IPS-15b (cell line): ENCODE results near the gene NAGS.
"Not testable (repeated sequence)": the region's sequence is repeated elsewhere in the genome, so short reads cannot be mapped to it uniquely, and the experiment has no call there.

Source experiments
- H3K27me3 ChIP-seq: one replicate; pipeline ENCODE4 v1.6.1; 2013; ENCODE audit warnings: low read length; ENCODE audit not compliant: control insufficient read depth, insufficient read depth
- H3K36me3 ChIP-seq: one replicate; pipeline ENCODE4 v1.6.1; 2013; ENCODE audit warnings: low read length; ENCODE audit not compliant: control insufficient read depth, insufficient read depth
- H3K4me1 ChIP-seq: one replicate; pipeline ENCODE4 v1.6.1; 2013; ENCODE audit warnings: mild to moderate bottlenecking, low read length; ENCODE audit not compliant: control insufficient read depth, insufficient read depth
- H3K4me3 ChIP-seq: one replicate; pipeline ENCODE4 v1.5.1; 2013; ENCODE audit warnings: low read depth, low read length
- H3K9ac ChIP-seq: one replicate; pipeline ENCODE4 v1.6.1; 2013; ENCODE audit warnings: low read depth, mild to moderate bottlenecking, low read length
- H3K9me3 ChIP-seq: one replicate; pipeline ENCODE4 v1.6.1; 2013; ENCODE audit warnings: mild to moderate bottlenecking, low read length; ENCODE audit not compliant: control insufficient read depth, insufficient read depth

The NAGS gene, protein sequence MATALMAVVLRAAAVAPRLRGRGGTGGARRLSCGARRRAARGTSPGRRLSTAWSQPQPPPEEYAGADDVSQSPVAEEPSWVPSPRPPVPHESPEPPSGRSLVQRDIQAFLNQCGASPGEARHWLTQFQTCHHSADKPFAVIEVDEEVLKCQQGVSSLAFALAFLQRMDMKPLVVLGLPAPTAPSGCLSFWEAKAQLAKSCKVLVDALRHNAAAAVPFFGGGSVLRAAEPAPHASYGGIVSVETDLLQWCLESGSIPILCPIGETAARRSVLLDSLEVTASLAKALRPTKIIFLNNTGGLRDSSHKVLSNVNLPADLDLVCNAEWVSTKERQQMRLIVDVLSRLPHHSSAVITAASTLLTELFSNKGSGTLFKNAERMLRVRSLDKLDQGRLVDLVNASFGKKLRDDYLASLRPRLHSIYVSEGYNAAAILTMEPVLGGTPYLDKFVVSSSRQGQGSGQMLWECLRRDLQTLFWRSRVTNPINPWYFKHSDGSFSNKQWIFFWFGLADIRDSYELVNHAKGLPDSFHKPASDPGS

GRCh38 chr17:44004077-44004760 is at the start of gene NAGS:
TSS of gene NAGS (plus strand) at chr17:44004622. CDS start at chr17:44004664, 42 bp downstream.
- Histone ChIP-seq H3K4me3 (peak within 1 kb of the TSS; percentile 90), H3K36me3 (no peaks in the 10 kb centered on the region), H3K9me3 (no peaks in the 10 kb centered on the region), H3K27me3 (peaks cover 28% of the 10 kb centered on the region), H3K4me1 (peaks cover 7% of the 10 kb centered on the region), H3K9ac (peak within 1 kb of the TSS; percentile 37)

- Histone ChIP-seq H3K27me3 (peaks cover 16% of the 10 kb centered on the region), H3K9ac (no peak overlapping the region), H3K4me3 (no peak overlapping the region), H3K9me3 (no peaks in the 10 kb centered on the region), H3K36me3 (no peaks in the 10 kb centered on the region), H3K4me1 (peaks cover 6% of the 10 kb centered on the region)
Measured at GRCh38 chr17:43956222-43956621, 48.2 kb upstream of the NAGS start.

DNA sequence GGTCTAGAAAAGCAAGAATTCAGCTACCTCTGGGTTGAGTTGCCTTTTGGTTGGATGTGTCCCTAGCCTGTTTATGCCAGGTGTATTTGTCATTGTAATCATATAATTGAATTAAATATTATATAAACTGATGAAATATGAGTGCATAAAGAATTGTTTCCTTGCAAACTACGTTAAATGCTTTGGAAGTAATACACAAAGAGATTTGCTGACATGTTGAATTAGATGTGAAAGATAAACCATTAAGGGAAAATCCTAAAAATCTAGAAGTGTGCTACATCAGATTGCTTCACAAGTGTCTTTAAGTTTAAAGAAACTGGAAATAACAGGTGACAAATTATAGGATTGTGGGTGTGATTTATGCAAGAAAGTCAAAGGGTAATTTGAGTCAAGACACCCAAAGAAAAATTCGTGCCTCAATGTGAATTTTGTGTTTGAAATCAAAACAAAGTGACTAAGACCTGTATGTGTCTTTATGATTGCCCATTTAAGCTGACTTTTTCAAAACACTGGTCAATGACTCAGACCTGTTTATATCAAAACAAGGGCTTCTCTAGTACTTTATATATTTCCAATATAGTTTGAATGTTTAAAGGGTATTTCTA is 45.6 kb upstream of the NAGS start:
- no peaks in the 10 kb centered on the region for H3K4me1 ChIP-seq
- H3K4me3 ChIP-seq: no peak overlapping the region
- H3K9me3 ChIP-seq: no peaks in the 10 kb centered on the region
- no peak overlapping the region for H3K9ac ChIP-seq
- peaks cover 10% of the 10 kb centered on the region for H3K27me3 ChIP-seq
- no peaks in the 10 kb centered on the region for H3K36me3 ChIP-seq

DNA sequence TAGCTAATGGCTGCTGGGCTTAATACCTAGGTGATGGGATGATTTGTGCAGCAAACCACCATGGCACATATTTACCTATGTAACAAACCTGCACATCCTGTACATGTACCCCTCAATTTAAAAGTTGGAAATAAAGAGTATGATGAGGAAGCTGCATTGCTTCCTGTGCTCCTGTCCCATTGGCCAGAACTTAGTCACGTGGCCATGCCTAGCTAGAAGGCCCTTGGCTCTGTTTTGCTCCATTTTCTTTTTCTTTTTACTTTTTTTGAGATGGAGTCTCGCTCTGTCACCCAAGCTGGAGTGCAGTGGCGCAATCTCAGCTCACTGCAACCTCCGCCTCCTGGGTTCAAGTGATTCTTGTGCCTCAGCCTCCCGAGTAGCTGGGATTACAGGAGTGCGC is 43.1 kb upstream of the NAGS start:
- H3K27me3 ChIP-seq, H3K4me1 ChIP-seq, H3K9ac ChIP-seq, H3K4me3 ChIP-seq, H3K36me3 ChIP-seq, H3K9me3 ChIP-seq: not testable (repeated sequence)

GRCh38 chr17:43961954-43962353 is 42.5 kb upstream of the NAGS start:
- Histone ChIP-seq H3K36me3 (no peaks in the 10 kb centered on the region), H3K4me1 (no peaks in the 10 kb centered on the region), H3K9ac (no peak overlapping the region), H3K4me3 (no peak overlapping the region), H3K9me3 (no peaks in the 10 kb centered on the region), H3K27me3 (no peaks in the 10 kb centered on the region)

GRCh38 chr17:43962479-43962878 is 41.9 kb upstream of the NAGS start:
- Histone ChIP-seq H3K27me3 (no peaks in the 10 kb centered on the region), H3K36me3 (no peaks in the 10 kb centered on the region), H3K9me3 (no peaks in the 10 kb centered on the region), H3K9ac (no peak overlapping the region), H3K4me1 (no peaks in the 10 kb centered on the region), H3K4me3 (no peak overlapping the region)

- Histone ChIP-seq H3K27me3 (no peaks in the 10 kb centered on the region), H3K4me1 (no peaks in the 10 kb centered on the region), H3K9me3 (no peaks in the 10 kb centered on the region), H3K36me3 (no peaks in the 10 kb centered on the region), H3K9ac (no peak overlapping the region), H3K4me3 (no peak overlapping the region)
Measured at GRCh38 chr17:43966276-43966675, 38.1 kb upstream of the NAGS start.

DNA sequence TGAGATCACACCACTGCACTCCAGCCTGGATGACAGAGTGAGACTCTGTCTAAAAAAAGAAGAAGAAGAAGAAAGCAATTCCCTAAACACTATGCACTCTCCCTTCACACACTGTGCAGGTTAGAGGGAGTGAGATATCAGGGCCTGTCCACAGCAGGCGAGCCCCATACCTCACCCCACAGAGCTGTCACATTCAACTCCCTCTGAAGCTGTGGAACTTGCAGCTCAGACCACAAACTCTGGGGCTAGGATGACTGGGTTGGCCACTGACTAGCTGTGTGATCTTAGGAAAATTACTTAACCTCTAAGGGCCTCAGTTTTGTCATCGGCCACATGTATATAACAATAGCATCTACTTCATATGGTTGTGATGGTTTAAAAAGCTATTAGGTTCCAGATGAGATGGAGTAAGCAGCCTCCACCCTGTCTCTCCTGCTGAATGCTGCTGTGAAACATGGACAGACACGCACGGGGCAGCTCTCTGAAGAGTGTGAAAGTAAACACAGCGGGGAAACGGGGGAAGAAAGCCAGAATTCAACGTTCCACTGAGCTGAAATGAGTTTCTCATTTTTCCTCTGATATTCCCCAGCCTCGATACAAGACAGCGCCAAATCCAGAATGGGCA is 37.1 kb upstream of the NAGS start:
- no peaks in the 10 kb centered on the region for H3K27me3 ChIP-seq

GRCh38 chr17:43970366-43970765 is 34.1 kb upstream of the NAGS start:
- Histone ChIP-seq H3K9me3 (no peaks in the 10 kb centered on the region), H3K27me3 (no peaks in the 10 kb centered on the region), H3K9ac (no peak overlapping the region), H3K36me3 (no peaks in the 10 kb centered on the region), H3K4me3 (no peak overlapping the region), H3K4me1 (no peaks in the 10 kb centered on the region)

More for the DNA sequence above, 37.1 kb upstream of the NAGS start:
- H3K9ac ChIP-seq: no peak overlapping the region
- H3K4me1 ChIP-seq: no peaks in the 10 kb centered on the region
- H3K36me3 ChIP-seq: no peaks in the 10 kb centered on the region
- no peaks in the 10 kb centered on the region for H3K9me3 ChIP-seq
- H3K4me3 ChIP-seq: no peak overlapping the region

DNA sequence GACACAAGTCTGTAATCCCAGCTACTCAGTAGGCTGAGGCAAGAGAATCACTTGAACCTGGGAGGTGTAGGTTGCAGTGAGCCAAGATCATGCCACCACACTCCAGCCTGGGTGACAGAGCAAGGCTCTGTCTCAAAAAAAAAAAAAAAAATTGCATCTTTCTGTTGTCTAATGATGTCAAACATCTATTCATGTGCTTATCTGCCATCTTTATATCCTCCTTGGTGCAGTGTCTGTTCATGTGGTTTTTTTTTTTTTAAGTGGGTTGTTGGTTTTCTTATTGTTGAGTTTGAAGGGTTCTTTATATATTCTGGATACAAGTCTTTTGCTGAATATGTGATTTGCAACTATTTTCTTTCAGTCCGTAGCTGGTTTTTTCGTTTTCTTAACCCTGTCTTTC is 33.0 kb upstream of the NAGS start:
- H3K9ac ChIP-seq, H3K27me3 ChIP-seq, H3K4me3 ChIP-seq, H3K36me3 ChIP-seq, H3K9me3 ChIP-seq, H3K4me1 ChIP-seq: not testable (repeated sequence)

DNA sequence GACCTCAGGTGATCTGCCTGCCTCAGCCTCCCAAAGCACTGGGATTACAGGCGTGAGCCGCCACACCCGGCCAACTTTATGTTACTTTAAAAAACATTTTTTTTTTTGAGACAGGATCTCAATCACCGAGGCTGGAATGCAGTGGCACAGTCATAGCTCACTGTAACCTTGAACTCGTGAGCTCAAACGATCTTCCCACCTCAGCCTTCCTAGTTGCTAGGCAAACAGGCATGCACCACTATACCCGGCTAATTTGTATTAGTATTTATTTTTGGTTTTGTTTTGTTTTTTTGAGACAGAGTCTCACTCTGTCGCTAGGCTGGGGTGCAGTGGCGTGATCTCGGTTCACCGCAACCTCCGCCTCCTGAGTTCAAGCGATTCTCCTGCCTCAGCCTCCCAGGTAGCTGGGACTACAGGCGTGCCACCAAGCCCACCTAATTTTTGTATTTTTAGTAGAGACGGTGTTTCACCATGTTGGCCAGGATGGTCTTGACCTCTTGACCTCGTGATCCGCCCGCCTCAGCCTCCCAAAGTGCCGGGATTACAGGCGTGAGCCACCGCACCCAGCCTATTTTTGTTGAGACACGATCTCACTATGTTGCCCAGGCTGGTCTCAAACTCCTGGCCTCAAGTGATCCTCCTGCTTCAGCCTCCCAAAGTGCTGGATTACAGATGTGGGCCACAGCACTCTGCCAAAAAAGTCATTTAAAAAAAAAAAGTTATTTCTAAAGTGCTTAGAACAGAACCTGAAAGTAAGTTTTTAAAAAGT is 31.8 kb upstream of the NAGS start:
- H3K36me3 ChIP-seq, H3K9me3 ChIP-seq, H3K4me1 ChIP-seq, H3K4me3 ChIP-seq, H3K27me3 ChIP-seq, H3K9ac ChIP-seq: not testable (repeated sequence)
